GM12878 (cell line): Measurements from ENCODE around the gene KCNH6. TPM values are rescaled to one million over a fixed set of nuclear protein-coding genes. Genes with fewer than 3 reads are reported as not detected.

ENCODE experiments used
- ATAC-seq: fragments of 200-7000 bp; cut with Tn5 transposase; 3 replicates; pipeline ENCODE4 v1.9.1; 2020; ENCODE audit warnings: mild to moderate bottlenecking, moderate library complexity
- BruUV-seq: library from RNA; stranded (reverse); fragments of 400-500 nt; replicated peaks from 2 replicates; lab custom pipeline; 2021; lab: Mats Ljungman, UMichigan
- CTCF ChIA-PET: fragments of 300-600 bp; sonication (Branson Sonifier 250); formaldehyde crosslinking; extraction: SDS; loops from one replicate; lab custom pipeline; 2021; ENCODE audit warnings: inconsistent platforms; lab: Yijun Ruan, JAX
- POLR2A ChIA-PET: fragments of 350-600 bp; formaldehyde crosslinking; extraction: SDS; loops from one replicate; lab custom pipeline; 2021; ENCODE audit warnings: inconsistent platforms; lab: Charles Lee
- RAD21 ChIA-PET: fragments of 300-600 bp; sonication (Branson Sonifier 250); formaldehyde crosslinking; loops from one replicate; lab custom pipeline; 2023; ENCODE audit warnings: antibody characterized with exemption; ENCODE audit not compliant: unreplicated experiment; lab: Charles Lee
- SMC1A ChIA-PET: fragments of 300-600 bp; sonication (Branson Sonifier 250); formaldehyde crosslinking; loops from one replicate; lab custom pipeline; 2023; ENCODE audit not compliant: unreplicated experiment, uncharacterized antibody; lab: Charles Lee
- DNase-seq: peaks from one replicate; pipeline ENCODE4 v3.0.0-alpha.2; 2011; ENCODE audit warnings: low read depth, low spot score
- FAIRE-seq: peaks from 3 replicates; lab custom pipeline; 2011; peaks lifted over from hg19 to GRCh38; lab: Jason Lieb, UNC
- H2AFZ ChIP-seq: 2 replicates; pipeline ENCODE4 v1.6.0; 2011; ENCODE audit warnings: low read depth, low read length, control low read depth; ENCODE audit not compliant: control insufficient read depth
- H3K27ac ChIP-seq: 2 replicates; pipeline ENCODE4 v1.5.1; 2011; ENCODE audit warnings: control low read depth; ENCODE audit not compliant: control insufficient read depth, insufficient read depth
- H3K27me3 ChIP-seq, 2 experiments: replicated peaks in 1 of 2; 2 replicates each; pipeline versions ENCODE4 v1.6.0 to v1.6.1; 2011; ENCODE audit warnings: low read length in 1 of 2; ENCODE audit not compliant: control insufficient read depth in 2 of 2, insufficient read depth in 2 of 2
- H3K36me3 ChIP-seq, 2 experiments: 2 replicates each; pipeline ENCODE4 v1.5.1; 2011; ENCODE audit warnings: low read length in 1 of 2; ENCODE audit not compliant: control insufficient read depth in 2 of 2, insufficient read depth in 2 of 2
- H3K4me1 ChIP-seq: 2 replicates; pipeline ENCODE4 v1.6.1; 2011; ENCODE audit warnings: mild to moderate bottlenecking, low read length, moderate library complexity, mixed read lengths; ENCODE audit not compliant: control insufficient read depth, insufficient read depth
- H3K4me2 ChIP-seq: 2 replicates; pipeline ENCODE4 v1.6.0; 2011; ENCODE audit warnings: control low read depth; ENCODE audit not compliant: control insufficient read depth, insufficient read depth
- H3K4me3 ChIP-seq: fragments of 200-600 bp; sonication (generic); 2 replicates; pipeline ENCODE4 v1.5.1; 2016
- H3K79me2 ChIP-seq: 2 replicates; pipeline ENCODE4 v1.6.0; 2011; ENCODE audit warnings: low read length; ENCODE audit not compliant: control insufficient read depth, insufficient read depth
- H3K9ac ChIP-seq: 2 replicates; pipeline ENCODE4 v1.8.0; 2011; ENCODE audit warnings: low read length, control low read depth, mixed read lengths; ENCODE audit not compliant: control insufficient read depth, insufficient read depth
- H3K9me3 ChIP-seq: replicated peaks from 3 replicates; pipeline ENCODE4 v1.5.1; 2011; ENCODE audit warnings: mild to moderate bottlenecking, low read length; ENCODE audit not compliant: control insufficient read depth, insufficient read depth
- H4K20me1 ChIP-seq: 2 replicates; pipeline ENCODE4 v1.6.0; 2011; ENCODE audit not compliant: control insufficient read depth, insufficient read depth
- BMI1 ChIP-seq: fragments of 450-650 bp; IDR thresholded peaks from 2 replicates; pipeline ENCODE4 v1.6.1; 2016; ENCODE audit warnings: mild to moderate bottlenecking, moderate library complexity, borderline replicate concordance
- CREM ChIP-seq: IDR thresholded peaks from 2 replicates; pipeline ENCODE4 v1.6.1; 2014; ENCODE audit warnings: antibody characterized with exemption, low read depth
- HDAC6 ChIP-seq: fragments of 200-600 bp; sonication (generic); IDR thresholded peaks from one replicate; pipeline ENCODE4 v1.8.0; 2017; ENCODE audit warnings: antibody characterized with exemption; ENCODE audit not compliant: unreplicated experiment
- KAT2A ChIP-seq: conservative IDR thresholded peaks from 2 replicates; pipeline ENCODE4 v1.6.1; 2011; ENCODE audit warnings: low read depth, low read length; ENCODE audit not compliant: control insufficient read depth
- MEF2B ChIP-seq: fragments of 450-650 bp; IDR thresholded peaks from 2 replicates; pipeline ENCODE4 v1.6.1; 2018; ENCODE audit warnings: mild to moderate bottlenecking, moderate library complexity; ENCODE audit not compliant: partially characterized antibody, poor library complexity, severe bottlenecking
- MTA2 ChIP-seq: fragments of 450-650 bp; IDR thresholded peaks from 2 replicates; pipeline ENCODE4 v1.6.1; 2016; ENCODE audit warnings: low read depth, mild to moderate bottlenecking, moderate library complexity
- MTA3 ChIP-seq: IDR thresholded peaks from 2 replicates; pipeline ENCODE4 v1.6.1; 2012; ENCODE audit warnings: low read length, inconsistent platforms, borderline replicate concordance
- PAX8 ChIP-seq: fragments of 450-650 bp; IDR thresholded peaks from 2 replicates; pipeline ENCODE4 v1.6.1; 2017; ENCODE audit warnings: mild to moderate bottlenecking, moderate library complexity
- RELA ChIP-seq: fragments of 450-650 bp; IDR thresholded peaks from 2 replicates; pipeline ENCODE4 v1.8.0; 2014; ENCODE audit warnings: borderline replicate concordance; ENCODE audit not compliant: partially characterized antibody
- SPI1 ChIP-seq: IDR thresholded peaks from 2 replicates; pipeline ENCODE4 v1.6.1; 2011; ENCODE audit warnings: low read depth, mild to moderate bottlenecking, low read length, moderate library complexity, borderline replicate concordance; ENCODE audit not compliant: insufficient read depth
- SREBF1 ChIP-seq: IDR thresholded peaks from 2 replicates; pipeline ENCODE4 v1.6.1; 2012; ENCODE audit warnings: mild to moderate bottlenecking, low read length
- SREBF2 ChIP-seq: IDR thresholded peaks from 2 replicates; pipeline ENCODE4 v1.6.1; 2012; ENCODE audit warnings: mild to moderate bottlenecking, low read length
- TAF1 ChIP-seq: IDR thresholded peaks from 2 replicates; pipeline ENCODE4 v1.6.1; 2011; ENCODE audit warnings: mild to moderate bottlenecking, low read depth, low read length, borderline replicate concordance
- YBX1 ChIP-seq: fragments of 450-650 bp; IDR thresholded peaks from 2 replicates; pipeline ENCODE4 v1.6.1; 2016; ENCODE audit warnings: antibody characterized with exemption
- ZNF24 ChIP-seq: fragments of 450-650 bp; IDR thresholded peaks from 2 replicates; pipeline ENCODE4 v1.6.1; 2017; ENCODE audit warnings: antibody characterized with exemption, mild to moderate bottlenecking
- ZZZ3 ChIP-seq: IDR thresholded peaks from 2 replicates; pipeline ENCODE4 v1.6.1; 2011; ENCODE audit warnings: low read depth; ENCODE audit not compliant: control insufficient read depth, insufficient read length
- WGBS: methylation state at CpG from one replicate; pipeline ENCODE4 v1.1.6; 2016; ENCODE audit warnings: low lambda C conversion rate; ENCODE audit not compliant: insufficient replicate concordance, insufficient coverage; ENCODE audit errors: missing lambda C conversion rate; 5-methylcytosine and 5-hydroxymethylcytosine counted together
- in situ Hi-C: fragments of 300-500 bp; cut with MboI; formaldehyde crosslinking; loops from 9 replicates; pipeline ENCODE4 v1.14.3; 2018; ENCODE audit warnings: mixed read lengths
- intact Hi-C: fragments of 100-400 bp; cut with micrococcal nuclease; formaldehyde crosslinking; loops from one replicate; pipeline ENCODE4 v1.14.2; 2022; ENCODE audit not compliant: unreplicated experiment
- polyA plus RNA-seq, 11 experiments: library from polyadenylated mRNA; depleted of rRNA in 4 of 11; unstranded in 6 of 11; stranded (reverse) in 5 of 11; fragments of >200 nt; fragmentation: Nextera tagmentation in 4 of 11; fragmentation: Illumina TruSeq in 1 of 11; extraction: Ambion mirVana in 4 of 11; extraction: Trizol in 1 of 11; gene quantifications; 1 replicate in 1 of 11; 2 replicates in 10 of 11; pipeline versions ENCODE4 v1.2.1 to v1.2.3, GENCODE V29; 2011 to 2016; ENCODE audit warnings: inconsistent platforms in 2 of 11, missing spikeins in 2 of 11, low read depth in 1 of 11
- total RNA-seq, 4 experiments: library from RNA; depleted of rRNA in 3 of 4; stranded (reverse); fragments of >200 nt in 3 of 4; fragmentation: Illumina TruSeq in 1 of 4; extraction: Trizol in 1 of 4; gene quantifications; 2 replicates each; pipeline versions ENCODE4 v1.2.1 to v1.2.3, GENCODE V29; 2013 to 2021
- TF ChIP-seq, protein P1 (sequence below): fragments of 450-650 bp; IDR thresholded peaks from 2 replicates; pipeline ENCODE4 v1.6.1; 2017; ENCODE audit warnings: antibody characterized with exemption, mild to moderate bottlenecking, moderate library complexity
- TF ChIP-seq, protein P2 (sequence below): fragments of 450-650 bp; formaldehyde crosslinking; IDR thresholded peaks from 2 replicates; pipeline ENCODE4 v1.5.0; 2022; ENCODE audit warnings: mild to moderate bottlenecking, missing genetic modification characterization

Gene KCNH6
- total and polyA plus RNA-seq, 10 of the 15 experiments (the other 5 are each of a cell fraction or from before 2014, with no cell fraction given), result not detected

GRCh38 chr17:63491413-63491812 lies 31.7 kb upstream of the KCNH6 start:
- Histone ChIP-seq H3K9ac (no peak overlapping the region), H3K4me2 (no peak overlapping the region), H4K20me1 (no peaks in the 10 kb centered on the region), H3K9me3 (no peaks in the 10 kb centered on the region), H3K4me3 (no peak overlapping the region), H3K27me3 (peaks cover 0 to 1% of the 10 kb centered on the region in 2 experiments; a peak in 3 of 4 replicates), H3K79me2 (no peaks in the 10 kb centered on the region), H2AFZ (no peak overlapping the region), H3K36me3 (no peaks in the 10 kb centered on the region), H3K27ac (no peak overlapping the region), H3K4me1 (no peaks in the 10 kb centered on the region)
- DNase-seq (no peak), ATAC-seq (no peak; the same call in 2 of the 3 replicates), FAIRE-seq (no peak)
- ChIA-PET POLR2A (no interaction called here), RAD21 (no interaction called here), CTCF (interaction anchor here (1.1 kb wide), 1 partner anchor 85 kb away, joined by 3 read pairs; no protein-coding TSS in a partner anchor), SMC1A (no interaction called here)
- in situ Hi-C loops, result no loop called here
- intact Hi-C loops, result no loop called here
- no peak for TF ChIP-seq SPI1
- no peak for TF ChIP-seq MTA2
- no peak for TF ChIP-seq YBX1
- no peak for TF ChIP-seq SREBF2
- TF ChIP-seq KAT2A, result no peak
- no peak for TF ChIP-seq MEF2B
- TF ChIP-seq RELA, result no peak
- TF ChIP-seq SREBF1, result no peak
- TF ChIP-seq CREM, result no peak
- TF ChIP-seq MTA3, result no peak
- no peak for TF ChIP-seq ZZZ3
- TF ChIP-seq ZNF24, result no peak
- TF ChIP-seq, protein P1, sequence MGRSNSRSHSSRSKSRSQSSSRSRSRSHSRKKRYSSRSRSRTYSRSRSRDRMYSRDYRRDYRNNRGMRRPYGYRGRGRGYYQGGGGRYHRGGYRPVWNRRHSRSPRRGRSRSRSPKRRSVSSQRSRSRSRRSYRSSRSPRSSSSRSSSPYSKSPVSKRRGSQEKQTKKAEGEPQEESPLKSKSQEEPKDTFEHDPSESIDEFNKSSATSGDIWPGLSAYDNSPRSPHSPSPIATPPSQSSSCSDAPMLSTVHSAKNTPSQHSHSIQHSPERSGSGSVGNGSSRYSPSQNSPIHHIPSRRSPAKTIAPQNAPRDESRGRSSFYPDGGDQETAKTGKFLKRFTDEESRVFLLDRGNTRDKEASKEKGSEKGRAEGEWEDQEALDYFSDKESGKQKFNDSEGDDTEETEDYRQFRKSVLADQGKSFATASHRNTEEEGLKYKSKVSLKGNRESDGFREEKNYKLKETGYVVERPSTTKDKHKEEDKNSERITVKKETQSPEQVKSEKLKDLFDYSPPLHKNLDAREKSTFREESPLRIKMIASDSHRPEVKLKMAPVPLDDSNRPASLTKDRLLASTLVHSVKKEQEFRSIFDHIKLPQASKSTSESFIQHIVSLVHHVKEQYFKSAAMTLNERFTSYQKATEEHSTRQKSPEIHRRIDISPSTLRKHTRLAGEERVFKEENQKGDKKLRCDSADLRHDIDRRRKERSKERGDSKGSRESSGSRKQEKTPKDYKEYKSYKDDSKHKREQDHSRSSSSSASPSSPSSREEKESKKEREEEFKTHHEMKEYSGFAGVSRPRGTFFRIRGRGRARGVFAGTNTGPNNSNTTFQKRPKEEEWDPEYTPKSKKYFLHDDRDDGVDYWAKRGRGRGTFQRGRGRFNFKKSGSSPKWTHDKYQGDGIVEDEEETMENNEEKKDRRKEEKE, result no peak
- no peak for TF ChIP-seq PAX8
- TF ChIP-seq, protein P2, sequence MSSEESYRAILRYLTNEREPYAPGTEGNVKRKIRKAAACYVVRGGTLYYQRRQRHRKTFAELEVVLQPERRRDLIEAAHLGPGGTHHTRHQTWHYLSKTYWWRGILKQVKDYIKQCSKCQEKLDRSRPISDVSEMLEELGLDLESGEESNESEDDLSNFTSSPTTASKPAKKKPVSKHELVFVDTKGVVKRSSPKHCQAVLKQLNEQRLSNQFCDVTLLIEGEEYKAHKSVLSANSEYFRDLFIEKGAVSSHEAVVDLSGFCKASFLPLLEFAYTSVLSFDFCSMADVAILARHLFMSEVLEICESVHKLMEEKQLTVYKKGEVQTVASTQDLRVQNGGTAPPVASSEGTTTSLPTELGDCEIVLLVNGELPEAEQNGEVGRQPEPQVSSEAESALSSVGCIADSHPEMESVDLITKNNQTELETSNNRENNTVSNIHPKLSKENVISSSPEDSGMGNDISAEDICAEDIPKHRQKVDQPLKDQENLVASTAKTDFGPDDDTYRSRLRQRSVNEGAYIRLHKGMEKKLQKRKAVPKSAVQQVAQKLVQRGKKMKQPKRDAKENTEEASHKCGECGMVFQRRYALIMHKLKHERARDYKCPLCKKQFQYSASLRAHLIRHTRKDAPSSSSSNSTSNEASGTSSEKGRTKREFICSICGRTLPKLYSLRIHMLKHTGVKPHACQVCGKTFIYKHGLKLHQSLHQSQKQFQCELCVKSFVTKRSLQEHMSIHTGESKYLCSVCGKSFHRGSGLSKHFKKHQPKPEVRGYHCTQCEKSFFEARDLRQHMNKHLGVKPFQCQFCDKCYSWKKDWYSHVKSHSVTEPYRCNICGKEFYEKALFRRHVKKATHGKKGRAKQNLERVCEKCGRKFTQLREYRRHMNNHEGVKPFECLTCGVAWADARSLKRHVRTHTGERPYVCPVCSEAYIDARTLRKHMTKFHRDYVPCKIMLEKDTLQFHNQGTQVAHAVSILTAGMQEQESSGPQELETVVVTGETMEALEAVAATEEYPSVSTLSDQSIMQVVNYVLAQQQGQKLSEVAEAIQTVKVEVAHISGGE (CRISPR knock-in tag), result no peak
- TF ChIP-seq TAF1, result no peak
- TF ChIP-seq BMI1, result no peak
- no peak for TF ChIP-seq HDAC6
- no TSS peak for BruUV-seq
- WGBS, result 21% methylated on average over 8 of the region's 8 CpGs
